ENCODE data around the gene ZNF473. TPM values are rescaled to one million over a fixed set of nuclear protein-coding genes. Genes with fewer than 3 reads are reported as not detected.

ZNF473 gene
- total RNA-seq, 1 experiment from 2014 or later, result 19.0 TPM

DNA sequence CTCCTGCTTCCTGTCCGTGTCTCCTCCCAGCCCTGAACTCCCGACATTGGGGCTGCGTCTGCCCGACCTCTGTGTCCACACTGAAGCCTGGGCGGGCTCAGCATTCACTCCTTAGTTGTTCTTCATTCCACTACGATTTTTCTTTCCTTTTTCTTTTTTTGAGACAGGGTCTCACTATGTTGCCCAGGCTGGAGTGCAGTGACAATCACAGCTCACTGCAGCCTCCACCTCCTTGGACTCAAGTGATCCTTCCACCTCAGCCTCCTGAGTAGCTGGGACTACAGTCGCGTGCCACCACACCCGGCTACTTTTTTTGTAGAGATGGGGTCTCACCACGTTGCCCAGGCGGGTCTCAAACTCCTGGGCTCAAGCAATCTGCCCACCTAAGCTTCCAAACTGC, 41.3 kb upstream of the ZNF473 start:
- Histone ChIP-seq H3K4me1 (ENCODE audit: insufficient read depth, low read length) (no peaks in the 10 kb centered on the region), H2BK120ac (ENCODE audit: low read depth, low read length, poor library complexity, severe bottlenecking) (no peak overlapping the region), H3K79me1 (ENCODE audit: insufficient read depth, low read depth, low read length, poor library complexity, severe bottlenecking) (no peaks in the 10 kb centered on the region), H2BK5ac (ENCODE audit: insufficient read length, low read length) (no peak overlapping the region), H4K91ac (ENCODE audit: insufficient read length, low read depth, low read length) (no peak overlapping the region), H2BK12ac (ENCODE audit: insufficient read length, low read depth, low read length) (no peak overlapping the region), H4K8ac (replicated peaks; ENCODE audit: insufficient read length, low read depth, low read length) (no peak overlapping the region), H3K27ac (ENCODE audit: insufficient read length, low read depth, low read length) (no peak overlapping the region), H3K9me3 (ENCODE audit: control insufficient read depth, low read depth, low read length) (no peaks in the 10 kb centered on the region), H3K14ac (ENCODE audit: insufficient read depth, low read length) (no peak overlapping the region), H2AFZ (ENCODE audit: low read length) (no peak overlapping the region), H3K27me3 (ENCODE audit: insufficient read depth, low read length) (no peaks in the 10 kb centered on the region), H3T11ph (ENCODE audit: low read length) (no peak overlapping the region), H3K4me2 (ENCODE audit: insufficient read depth, insufficient read length, low read length) (no peak overlapping the region), H3K79me2 (ENCODE audit: insufficient read depth, low read length) (no peaks in the 10 kb centered on the region), H2BK15ac (ENCODE audit: low read depth, low read length) (no peak overlapping the region), H4K20me1 (ENCODE audit: control insufficient read depth, insufficient read depth, insufficient read length) (peaks cover 2% of the 10 kb centered on the region), H3K18ac (ENCODE audit: insufficient read length, low read depth, low read length) (no peak overlapping the region), H2AK5ac (ENCODE audit: insufficient read length, low read length) (no peak overlapping the region), H3K23me2 (ENCODE audit: insufficient read length, low read depth, low read length, poor library complexity, severe bottlenecking) (no peaks in the 10 kb centered on the region), H4K5ac (ENCODE audit: insufficient read length, low read depth, low read length) (no peak overlapping the region), H3K9ac (ENCODE audit: extremely low read depth, insufficient read length, low read length) (no peak overlapping the region), H3K56ac (ENCODE audit: insufficient read length, low read depth, low read length) (no peak overlapping the region), H2BK20ac (ENCODE audit: low read depth, low read length, poor library complexity, severe bottlenecking) (no peak overlapping the region), H3K4ac (ENCODE audit: low read depth, low read length) (no peak overlapping the region), H3K23ac (ENCODE audit: insufficient read length, low read depth, low read length) (no peak overlapping the region)
- TF ChIP-seq, protein P1, sequence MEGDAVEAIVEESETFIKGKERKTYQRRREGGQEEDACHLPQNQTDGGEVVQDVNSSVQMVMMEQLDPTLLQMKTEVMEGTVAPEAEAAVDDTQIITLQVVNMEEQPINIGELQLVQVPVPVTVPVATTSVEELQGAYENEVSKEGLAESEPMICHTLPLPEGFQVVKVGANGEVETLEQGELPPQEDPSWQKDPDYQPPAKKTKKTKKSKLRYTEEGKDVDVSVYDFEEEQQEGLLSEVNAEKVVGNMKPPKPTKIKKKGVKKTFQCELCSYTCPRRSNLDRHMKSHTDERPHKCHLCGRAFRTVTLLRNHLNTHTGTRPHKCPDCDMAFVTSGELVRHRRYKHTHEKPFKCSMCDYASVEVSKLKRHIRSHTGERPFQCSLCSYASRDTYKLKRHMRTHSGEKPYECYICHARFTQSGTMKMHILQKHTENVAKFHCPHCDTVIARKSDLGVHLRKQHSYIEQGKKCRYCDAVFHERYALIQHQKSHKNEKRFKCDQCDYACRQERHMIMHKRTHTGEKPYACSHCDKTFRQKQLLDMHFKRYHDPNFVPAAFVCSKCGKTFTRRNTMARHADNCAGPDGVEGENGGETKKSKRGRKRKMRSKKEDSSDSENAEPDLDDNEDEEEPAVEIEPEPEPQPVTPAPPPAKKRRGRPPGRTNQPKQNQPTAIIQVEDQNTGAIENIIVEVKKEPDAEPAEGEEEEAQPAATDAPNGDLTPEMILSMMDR (conservative IDR thresholded peaks at IDR 0.05), result no peak
- no CpG with 5 or more reads among the region's 11 CpGs for WGBS (ENCODE audit: extremely low coverage, insufficient read length, low lambda C conversion rate)
- peaks cover 0 to 4% of the 10 kb centered on the region in 2 experiments; a peak in 2 of 4 replicates for H3K4me1 Mint-ChIP-seq
- H3K36me3 Mint-ChIP-seq (ENCODE audit: insufficient read depth in 1 of 3, low read depth in 3 of 3), result peaks cover 0 to 6% (median 6%) of the 10 kb centered on the region in 3 experiments; a peak in 3 of 7 replicates
- no peaks in the 10 kb centered on the region; a peak in 1 of 5 replicates for H3K9me3 Mint-ChIP-seq
- no peak overlapping the region for H3K4me3 Mint-ChIP-seq
- H3K27me3 Mint-ChIP-seq (ENCODE audit: low read depth), result no peaks in the 10 kb centered on the region; the same call in 1 of the 2 replicates
- H3K27ac Mint-ChIP-seq, result no peak overlapping the region
- no peak for DNase-seq
